ENCODE data around the gene ARHGAP45. TPM values are rescaled to one million over a fixed set of nuclear protein-coding genes. Genes with fewer than 3 reads are reported as not detected.
"Not testable (repeated sequence)": the region's sequence is repeated elsewhere in the genome, so short reads cannot be mapped to it uniquely, and the experiment has no call there.

Gene ARHGAP45
- total RNA-seq, 1 donor from 2014 or later: 5.1 TPM

DNA sequence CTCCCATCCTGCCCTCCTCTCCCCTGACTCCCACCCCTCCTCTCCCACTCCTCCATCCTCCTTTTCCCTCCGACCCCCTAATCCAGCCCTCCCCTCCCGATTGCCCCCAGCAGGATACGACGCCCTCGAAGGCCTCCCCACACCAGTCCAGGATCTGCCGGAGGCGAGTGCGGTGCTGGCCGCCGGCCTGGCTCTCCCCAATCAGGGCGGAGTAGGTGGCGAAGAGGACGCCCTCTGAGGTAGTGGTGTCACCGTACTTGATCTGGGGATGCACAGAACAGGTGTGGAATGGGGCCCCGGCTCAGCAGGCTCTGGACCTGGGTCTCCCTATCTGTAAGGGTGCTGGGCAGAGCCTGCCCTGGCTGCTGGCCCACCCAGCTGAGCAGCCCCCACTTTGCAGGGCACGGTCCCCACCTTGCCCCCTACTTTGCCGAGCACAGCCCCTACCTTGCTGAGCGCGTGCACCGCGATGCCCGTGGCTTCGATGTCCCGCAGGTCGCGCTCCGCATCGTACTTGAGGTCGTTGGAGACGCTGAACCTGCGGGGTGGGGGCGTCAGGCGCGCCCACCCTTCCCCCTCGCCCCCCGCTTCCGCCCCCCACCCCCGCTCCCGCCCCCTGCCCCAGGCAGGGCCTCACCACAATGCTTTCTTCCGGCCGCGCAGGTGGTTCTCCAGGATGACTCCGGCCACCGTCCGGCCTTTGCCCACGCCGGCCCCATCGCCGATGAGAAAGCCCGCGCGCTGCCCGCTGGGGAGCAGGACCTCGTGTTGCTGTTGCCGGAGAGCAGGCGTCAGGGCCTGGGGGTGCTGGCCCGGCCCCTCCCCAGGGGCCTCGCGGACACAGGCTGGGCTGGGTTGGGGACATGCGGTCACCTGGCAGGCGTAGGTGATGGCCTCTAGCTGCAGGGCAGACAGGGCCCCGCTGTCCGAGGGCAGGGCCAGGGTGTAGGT is 55.3 kb downstream of the ARHGAP45 start:
- intact Hi-C loops (cut with DNase I): no loop called here
- ATAC-seq (ENCODE audit: poor library complexity) (no peak), DNase-seq (no peak)

DNA sequence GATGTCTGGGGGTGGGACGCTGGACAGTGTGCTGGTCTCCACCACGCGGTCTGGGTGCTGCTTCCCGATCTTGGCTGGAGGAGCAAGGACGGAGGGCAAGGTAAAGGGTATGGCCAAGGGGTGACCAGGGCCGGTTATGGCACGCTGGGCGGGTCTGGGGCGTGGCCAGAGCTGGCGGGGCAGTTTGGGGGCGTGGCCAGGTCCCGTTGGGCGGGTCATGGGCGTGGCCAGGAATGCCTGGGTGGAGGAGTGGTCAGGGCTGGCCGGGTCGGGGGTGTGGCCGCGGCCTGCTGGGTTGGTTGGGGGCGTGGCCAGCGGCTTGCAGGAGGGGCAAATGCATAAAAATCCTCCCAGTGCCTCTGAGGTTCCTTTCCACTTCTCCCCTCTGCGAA is 56.0 kb downstream of the ARHGAP45 start:
- intact Hi-C loops (cut with DNase I): no loop called here
- peak; percentile 79 for DNase-seq
- ATAC-seq (ENCODE audit: poor library complexity): peak; percentile 63

DNA sequence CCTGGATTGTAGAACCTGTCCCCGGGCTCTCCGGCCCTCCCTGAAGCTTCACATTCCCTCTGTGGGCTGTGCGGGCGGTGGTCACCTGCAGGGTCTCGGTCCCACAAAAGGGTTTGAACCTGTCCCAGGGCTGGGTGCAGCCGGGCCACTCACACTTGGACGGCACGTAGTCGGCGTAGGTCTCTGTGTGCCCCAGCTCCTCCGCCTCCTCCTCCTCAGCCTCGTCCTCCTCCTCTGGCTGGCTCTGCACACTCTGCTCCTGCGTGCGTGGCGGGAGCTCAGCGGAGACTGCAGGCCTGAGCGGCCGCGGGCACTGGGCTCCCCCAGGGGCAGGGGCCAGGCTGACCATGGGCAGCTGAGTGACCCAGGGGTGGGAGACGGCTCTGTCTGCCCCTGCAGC is 56.4 kb downstream of the ARHGAP45 start:
- DNase-seq: no peak
- intact Hi-C loops (cut with DNase I): no loop called here
- no peak for ATAC-seq (ENCODE audit: poor library complexity)

DNA sequence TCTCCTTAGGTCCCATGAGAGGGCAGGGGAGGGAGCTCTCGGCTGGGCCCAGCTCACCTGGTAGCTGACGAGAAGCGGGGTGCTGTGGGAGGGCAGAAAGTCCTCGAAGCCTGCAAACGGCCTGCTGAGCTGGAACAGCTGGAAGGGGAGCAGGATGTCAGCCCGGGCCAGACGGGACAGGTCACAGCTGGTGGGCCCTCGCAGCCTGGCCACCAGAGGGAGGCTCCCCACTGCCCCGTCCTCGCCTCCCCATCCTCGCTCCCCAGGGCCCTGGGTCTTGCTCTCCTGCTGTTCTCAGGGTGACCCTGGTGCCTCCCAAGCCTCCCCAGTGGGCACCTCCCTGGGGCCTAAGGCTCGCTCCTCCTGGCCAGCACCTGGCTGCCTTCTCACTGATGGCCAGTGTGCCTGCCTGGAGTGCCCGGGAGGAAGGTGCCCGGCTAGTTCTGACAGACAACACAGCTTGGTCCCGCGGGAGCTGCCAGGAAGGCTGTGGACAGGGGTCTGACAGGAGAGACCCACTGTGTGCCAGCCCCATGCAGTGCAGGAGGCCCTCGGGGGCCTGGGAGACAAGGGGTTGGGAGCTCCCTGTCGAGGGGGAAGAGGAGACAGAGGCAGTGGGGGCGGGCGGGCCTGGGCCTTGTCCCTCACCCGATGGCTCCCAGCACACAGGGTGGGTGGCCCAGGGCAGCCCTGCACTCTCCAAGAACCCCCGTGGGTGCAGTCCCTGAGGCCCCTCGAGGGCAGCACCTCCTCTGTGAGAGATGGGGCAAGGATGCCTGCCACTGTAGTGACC is 57.1 kb downstream of the ARHGAP45 start:
- DNase-seq: no peak
- intact Hi-C loops (cut with DNase I): no loop called here
- no peak for ATAC-seq (ENCODE audit: poor library complexity)

DNA sequence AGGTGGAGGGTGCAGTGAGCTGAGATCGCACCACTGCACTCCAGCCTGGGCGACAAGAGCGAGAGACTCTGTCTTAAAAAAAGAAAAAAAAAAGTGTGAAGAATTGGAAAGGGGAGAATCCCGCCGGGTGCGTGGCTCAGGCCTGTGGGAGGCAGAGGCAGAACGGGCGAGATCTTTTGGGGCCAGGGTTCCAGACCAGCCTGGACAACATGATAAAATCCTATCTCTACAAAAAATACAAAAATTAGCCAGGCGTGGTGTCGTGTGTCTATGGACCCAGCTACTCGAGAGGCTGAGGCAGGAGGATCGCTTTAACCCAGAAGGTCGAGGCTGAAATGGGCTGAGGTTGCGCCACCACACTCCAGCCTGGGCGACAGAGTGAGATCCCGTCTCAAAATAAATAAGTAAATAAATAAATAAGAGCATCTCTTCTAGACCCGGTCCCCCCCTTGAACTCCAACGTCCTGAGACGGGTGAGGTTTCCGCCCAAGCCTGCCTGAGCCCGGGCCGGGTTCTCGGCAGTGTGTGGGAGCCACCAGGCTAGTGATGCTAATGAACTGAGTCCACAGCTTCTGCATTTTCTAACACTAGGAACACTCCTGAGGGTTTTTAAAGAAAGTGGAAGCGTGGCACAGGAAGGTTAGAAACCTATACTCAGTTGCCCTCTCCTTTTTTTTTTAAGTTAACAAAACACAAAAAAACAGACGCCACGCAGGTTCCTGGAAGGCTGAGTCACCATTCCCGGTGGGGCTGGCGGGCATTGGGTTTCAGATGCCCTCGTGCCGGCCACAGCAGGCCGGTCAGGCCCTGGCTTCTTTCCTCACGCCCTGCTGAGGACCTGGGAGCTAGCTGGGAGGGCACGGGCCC is 58.9 kb downstream of the ARHGAP45 start:
- ATAC-seq (ENCODE audit: poor library complexity): no peak

DNA sequence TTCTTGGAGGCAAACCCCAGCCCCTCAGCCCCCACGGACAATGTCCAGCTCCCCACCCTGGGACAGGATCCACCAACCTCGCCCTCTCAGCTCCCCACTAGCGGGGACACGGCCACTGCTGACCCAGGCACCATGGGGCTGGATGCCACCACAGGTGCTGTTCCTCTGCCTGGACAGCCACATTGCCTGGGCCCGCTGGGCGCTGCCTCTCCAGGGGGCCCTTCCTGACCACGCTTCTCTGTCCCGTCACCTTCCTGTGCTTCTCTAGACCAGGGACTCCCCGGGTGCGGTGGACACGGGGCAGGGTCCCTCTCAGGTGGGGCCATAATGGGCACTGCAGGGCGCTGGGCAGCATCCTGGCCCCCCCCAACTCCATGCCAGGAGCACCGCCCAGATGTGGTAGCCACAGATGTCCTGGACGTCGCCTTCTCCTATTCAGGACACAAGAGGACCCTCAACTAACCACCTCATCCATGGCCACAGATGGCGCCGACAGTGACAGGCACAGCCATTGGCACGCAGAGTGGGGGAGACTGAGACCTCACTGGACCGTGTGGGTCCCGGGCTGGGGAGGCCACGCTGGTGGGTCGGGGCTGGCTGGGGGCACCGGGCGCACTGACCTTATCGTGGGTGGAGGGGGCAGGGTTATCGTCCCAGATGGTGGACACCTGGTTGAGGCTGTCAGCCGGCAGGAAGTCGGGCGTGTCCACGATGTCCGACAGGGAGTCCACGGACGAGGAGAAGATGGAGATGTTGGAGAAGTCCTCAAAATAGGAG is 60.2 kb downstream of the ARHGAP45 start:
- ATAC-seq (ENCODE audit: poor library complexity): no peak
- no peak for DNase-seq
- intact Hi-C loops (cut with DNase I): no loop called here

More for the DNA sequence above, 58.9 kb downstream of the ARHGAP45 start:
- no peak for DNase-seq
- intact Hi-C loops (cut with DNase I): no loop called here

DNA sequence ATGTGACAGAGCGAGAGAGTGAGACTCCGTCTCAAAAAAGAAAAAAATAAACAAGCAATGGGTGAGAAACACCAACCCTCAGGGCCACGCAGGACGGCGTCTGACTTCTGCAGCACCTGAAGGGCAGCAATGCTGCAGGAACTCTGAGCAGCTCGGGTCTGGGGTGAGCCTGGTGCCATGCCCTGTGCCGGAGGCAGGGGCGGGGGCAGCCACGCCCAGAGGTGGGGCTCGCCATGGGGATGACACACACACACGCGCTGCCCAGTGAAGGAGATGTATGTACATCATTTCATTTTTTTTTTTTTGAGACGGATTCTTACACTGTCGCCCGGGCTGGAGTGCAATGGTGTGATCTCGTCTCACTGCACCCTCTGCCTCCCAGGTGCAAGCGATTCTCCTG is 61.1 kb downstream of the ARHGAP45 start:
- DNase-seq: no peak
- intact Hi-C loops (cut with DNase I): no loop called here
- ATAC-seq (ENCODE audit: poor library complexity): no peak

DNA sequence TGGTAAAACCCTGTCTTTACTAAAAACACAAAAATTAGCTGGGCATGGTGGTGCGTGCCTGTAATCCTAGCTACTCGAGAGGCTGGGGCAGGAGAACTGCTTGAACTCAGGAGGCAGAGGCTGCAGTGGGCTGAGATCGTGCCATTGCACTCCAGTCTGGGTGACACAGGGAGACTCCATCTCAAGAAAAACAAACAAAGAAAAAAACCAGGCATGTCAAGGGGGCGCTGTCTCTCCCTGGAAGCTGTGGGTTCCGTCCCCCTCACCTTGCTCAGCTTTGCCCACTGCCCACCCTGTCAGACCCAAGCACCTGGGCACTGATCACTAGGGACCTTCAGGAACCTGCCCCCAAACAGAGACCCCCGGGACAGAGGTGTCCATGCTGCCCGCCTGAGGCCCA is 62.1 kb downstream of the ARHGAP45 start:
- intact Hi-C loops (cut with DNase I); ATAC-seq (ENCODE audit: poor library complexity); DNase-seq: not testable (repeated sequence)

DNA sequence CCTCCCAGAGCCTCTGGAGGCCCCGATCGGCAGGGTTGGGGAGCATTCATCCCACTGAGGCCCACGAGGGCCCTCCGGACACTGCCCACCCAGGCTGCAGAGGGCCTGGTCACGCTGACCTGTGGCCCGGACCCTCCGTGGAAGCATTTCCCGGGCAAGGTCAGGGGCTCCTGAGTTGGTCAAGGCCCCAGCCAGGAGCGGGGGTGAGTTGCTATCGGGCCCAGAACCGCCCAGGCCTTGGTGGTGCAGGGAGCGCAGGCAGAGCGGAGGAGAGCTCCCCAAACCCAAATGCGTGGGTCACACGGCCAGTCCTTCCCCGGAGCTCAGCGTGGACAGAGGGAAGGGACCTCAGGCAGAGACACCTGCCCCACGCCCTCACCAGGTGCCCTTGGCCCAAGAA is 62.6 kb downstream of the ARHGAP45 start:
- ATAC-seq (ENCODE audit: poor library complexity) (no peak), DNase-seq (no peak)
- intact Hi-C loops (cut with DNase I): no loop called here

DNA sequence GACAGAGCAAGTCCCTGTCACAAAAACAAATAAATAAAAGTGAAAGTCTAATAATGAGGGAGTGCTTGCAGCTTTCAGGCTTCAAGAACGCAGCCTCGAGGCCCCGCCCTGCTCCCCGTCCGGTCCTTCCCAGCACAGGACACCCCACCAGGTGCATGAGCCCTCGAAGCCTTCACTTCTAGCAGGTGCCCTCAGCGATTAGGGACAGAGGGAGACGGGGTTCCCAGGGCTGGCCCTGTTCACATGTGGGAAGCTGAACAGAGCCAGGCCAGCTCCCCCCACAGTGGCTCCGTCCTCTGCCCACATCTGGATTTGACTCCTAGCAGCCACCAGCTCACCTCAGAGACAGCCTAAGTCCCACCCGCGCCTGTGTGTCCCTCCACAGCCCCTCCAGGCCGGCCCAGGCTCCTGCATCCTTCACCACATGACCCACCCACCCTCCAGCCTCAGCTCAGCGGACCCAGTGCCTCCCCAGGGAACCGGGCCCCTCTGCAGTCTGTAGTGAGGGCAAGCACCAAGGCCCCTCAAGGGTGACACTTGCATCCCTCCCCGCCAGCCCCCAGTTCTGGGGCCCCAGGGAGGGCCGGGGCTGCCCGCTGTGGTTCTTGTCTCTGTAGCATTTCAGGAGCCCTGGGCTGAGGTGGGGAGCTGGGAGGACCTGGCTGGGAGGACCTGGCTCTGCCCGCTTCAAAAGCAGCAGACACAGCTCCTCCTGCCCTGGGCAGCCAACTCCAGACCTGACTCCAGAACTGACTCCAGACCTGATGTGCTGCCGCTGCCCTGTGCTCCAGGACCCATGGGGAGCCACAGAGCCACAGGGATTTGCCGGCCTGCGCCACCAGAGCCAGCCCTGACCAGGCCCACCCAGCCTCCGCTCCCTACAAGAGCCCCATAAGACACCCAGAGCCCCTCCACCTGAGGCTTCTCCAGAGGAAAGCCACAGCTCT is 64.1 kb downstream of the ARHGAP45 start:
- DNase-seq: no peak
- ATAC-seq (ENCODE audit: poor library complexity): no peak
- intact Hi-C loops (cut with DNase I): no loop called here

DNA sequence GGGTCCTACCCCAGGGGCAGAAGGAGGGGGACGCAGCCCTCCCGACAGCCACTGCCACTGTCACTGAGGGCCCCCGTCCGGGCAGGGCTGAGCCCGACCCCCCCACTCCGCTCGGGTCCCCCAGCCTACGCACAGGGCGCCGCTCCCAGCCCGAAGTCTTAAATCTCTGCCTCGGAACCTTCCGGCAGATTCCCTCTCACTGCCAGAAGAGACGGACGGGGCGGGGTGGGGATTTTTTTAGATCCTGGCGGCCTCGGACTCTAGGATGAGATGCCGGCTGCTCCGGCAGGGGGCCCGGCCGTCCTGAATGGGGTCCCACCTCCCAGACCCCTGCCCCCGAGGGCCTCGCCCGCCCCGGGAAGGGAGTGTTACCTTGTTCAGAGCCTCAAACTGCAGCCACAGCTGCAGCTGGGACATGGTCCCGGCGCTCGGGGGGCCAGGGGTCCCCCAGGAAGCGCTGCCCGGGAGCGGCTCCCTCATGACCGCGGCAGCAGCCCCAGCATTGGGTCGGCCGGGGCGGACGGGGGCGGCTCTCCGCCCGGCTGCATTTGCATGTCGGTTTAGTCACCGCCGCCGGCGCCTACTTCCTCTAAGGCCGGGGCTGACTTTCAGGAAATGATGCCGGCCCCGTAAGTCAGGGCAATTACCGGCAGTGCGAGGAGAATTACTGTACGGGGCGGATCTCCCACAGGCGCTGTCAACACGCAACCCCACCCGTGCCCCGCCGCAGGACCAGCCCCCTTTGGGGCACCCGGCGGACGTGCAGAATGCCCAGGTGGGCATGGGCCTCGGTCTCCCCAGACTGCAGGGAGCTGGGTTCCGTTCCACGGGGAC is 65.0 kb downstream of the ARHGAP45 start:
- intact Hi-C loops (cut with DNase I): no loop called here
- peak; percentile 95 for DNase-seq
- ATAC-seq (ENCODE audit: poor library complexity): peak; percentile 87

DNA sequence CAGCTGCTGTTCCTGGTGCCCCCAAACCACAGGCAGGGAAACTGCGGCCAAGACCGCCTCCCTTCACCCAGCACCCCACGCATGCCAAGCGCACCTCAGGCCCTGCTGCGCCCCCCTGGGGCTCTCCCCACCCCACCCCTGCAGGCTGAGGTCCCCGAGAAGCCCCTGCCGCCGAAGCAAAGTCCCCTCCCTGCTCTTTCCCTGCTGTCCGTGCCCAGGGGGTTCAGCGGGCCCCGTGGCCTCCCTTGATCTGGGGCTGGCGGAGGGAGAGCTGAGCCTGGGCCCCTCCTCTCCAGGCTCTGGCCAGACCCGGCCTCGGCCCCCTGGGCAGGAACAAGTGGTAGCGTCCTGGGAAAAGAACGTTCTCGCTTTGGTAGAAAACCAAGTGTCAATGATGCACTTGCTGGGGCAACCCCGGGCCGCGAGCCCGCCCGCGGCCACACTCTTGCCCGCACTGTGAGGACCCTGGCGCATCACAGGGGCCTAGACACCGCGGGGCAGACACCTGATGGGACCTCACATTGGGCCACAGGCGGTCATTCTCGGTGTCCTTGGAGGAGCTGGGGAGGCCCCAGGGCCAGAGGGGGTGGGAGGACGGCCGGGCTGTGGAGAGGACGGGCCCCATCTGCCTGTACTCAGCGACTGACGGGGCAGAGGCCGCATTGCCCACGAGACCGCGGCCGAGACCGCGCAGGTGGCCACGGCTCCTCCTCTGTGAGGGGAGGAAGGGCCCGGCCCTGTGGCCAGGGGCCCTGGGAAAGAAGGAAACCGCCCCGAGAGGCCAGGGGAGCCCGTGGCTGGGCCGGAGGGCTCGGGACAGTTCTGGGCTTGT is 65.8 kb downstream of the ARHGAP45 start:
- no peak for DNase-seq
- ATAC-seq (ENCODE audit: poor library complexity): peak; percentile 13
- intact Hi-C loops (cut with DNase I): no loop called here

DNA sequence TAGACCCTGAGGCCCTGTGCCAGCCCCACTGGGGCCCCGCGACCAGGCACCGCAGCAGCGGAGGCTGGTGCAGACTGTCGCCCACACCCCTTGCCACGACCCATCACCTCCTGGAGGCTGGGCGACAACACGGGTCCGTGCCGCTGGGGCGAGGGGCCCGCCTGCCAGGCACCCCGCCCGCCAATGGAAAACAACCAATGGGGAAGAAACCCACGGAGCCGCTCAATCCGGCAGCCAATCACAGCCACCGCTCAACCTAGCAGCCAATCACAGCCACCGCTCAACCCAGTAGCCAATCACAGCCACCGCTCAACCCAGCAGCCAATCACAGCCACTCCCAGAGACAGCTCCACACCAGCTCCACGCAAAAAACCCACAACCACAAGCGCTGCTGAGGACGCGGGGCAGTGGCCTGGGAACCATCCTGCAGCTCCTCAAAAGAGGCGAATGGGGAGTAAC is 66.5 kb downstream of the ARHGAP45 start:
- DNase-seq (peak; percentile 69), ATAC-seq (ENCODE audit: poor library complexity) (no peak)
- intact Hi-C loops (cut with DNase I): no loop called here

DNA sequence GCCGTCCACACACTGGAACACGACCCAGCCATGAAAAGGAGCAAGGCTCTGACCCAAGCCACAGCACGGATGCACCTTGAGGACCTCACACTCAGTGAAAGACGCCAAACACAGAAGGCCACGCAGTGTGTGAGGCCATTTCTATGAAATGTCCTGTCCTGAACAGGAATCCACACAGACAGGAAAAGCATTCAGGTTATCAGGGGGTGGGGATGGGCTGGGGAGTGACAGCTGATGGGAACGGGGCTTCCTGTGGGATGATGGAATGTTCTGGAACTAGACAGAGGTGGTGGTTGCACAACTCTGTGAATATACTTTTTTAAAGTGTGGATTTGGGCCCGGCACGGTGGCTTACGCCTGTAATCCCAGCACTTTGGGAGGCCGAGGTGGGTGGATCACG is 67.5 kb downstream of the ARHGAP45 start:
- DNase-seq (no peak), ATAC-seq (ENCODE audit: poor library complexity) (no peak)
- intact Hi-C loops (cut with DNase I): no loop called here

DNA sequence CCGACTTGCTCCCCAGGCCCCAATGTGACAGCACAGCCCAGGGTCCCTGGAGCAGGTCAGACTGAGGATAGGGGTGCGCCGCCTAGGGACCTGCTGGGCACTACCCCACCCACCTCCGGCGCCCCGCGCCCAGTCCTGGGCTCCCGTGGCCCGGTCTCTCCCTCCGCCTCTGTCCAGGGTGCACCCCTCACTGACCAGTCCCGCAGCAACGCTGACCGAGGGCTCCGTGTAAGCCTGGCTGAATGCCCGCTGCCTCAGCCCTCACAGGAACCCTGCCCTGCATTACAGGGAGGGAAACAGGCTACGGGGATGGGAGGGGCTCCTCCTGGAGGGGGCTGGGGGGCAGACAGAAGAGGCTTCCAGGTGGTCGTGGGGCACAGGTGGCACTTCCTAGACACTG is 68.5 kb downstream of the ARHGAP45 start:
- ATAC-seq (ENCODE audit: poor library complexity): no peak
- intact Hi-C loops (cut with DNase I): no loop called here
- DNase-seq: no peak

Measured in Right ventricle myocardium superior (tissue), 1 donor.